Measurements from ENCODE around the gene SLC5A2. TPM values are rescaled to one million over a fixed set of nuclear protein-coding genes. Genes with fewer than 3 reads are reported as not detected.
A peak's percentile ranks its signal among the peaks of the same experiment; 100 is the strongest.

The SLC5A2 gene
- total and polyA plus RNA-seq, 2 of the 13 experiments (the other 11 are each of a cell fraction or from before 2014, with no cell fraction given): 0.24 to 0.97 TPM

DNA sequence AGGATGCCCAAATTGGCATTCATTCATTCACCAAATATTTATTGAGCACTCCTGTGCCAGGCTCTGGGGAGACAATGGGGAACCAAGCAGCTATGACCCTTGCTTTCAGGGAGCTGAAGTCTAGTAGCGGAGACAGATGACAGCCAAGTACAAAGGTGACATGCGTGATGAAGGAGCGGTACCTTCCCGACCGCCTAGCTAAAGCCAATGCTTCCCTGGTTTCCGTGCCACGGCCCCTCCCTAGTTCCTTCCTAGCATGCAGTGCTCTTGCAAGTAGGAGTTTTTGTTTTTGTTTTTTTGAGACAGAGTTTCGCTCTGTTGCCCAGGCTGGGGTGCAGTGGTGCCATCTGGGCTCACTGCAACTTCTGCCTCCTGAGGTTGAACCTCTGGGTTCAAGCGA is 3.2 kb upstream of the SLC5A2 start:
- Histone ChIP-seq H4K20me1 (ENCODE audit: insufficient read depth, low read length) (no peaks in the 10 kb centered on the region), H3K4me1 (ENCODE audit: insufficient read depth, low read length) (peaks cover 63% of the 10 kb centered on the region), H3K79me2 (ENCODE audit: insufficient read depth, low read length) (no peaks in the 10 kb centered on the region), H2AFZ (ENCODE audit: low read length) (no peak overlapping the region), H3K9me3 (ENCODE audit: low read length) (no peaks in the 10 kb centered on the region), H3K4me3 (replicated peaks in 1 of 3; ENCODE audit: insufficient read depth in 1 of 3, low read depth in 2 of 3, low read length in 3 of 3) (no peak overlapping the region), H3K9ac (ENCODE audit: insufficient read depth, low read depth, low read length) (no peak overlapping the region), H3K4me2 (ENCODE audit: low read depth, low read length) (no peak overlapping the region), H3K27me3 (ENCODE audit: control insufficient read depth in 1 of 2, insufficient read depth in 2 of 2, low read length in 2 of 2) (peaks cover 0 to 21% of the 10 kb centered on the region in 2 experiments; a peak in 4 of 5 replicates), H3K27ac (ENCODE audit: extremely low read length, insufficient read depth, low read length) (no peak overlapping the region), H3K36me3 (replicated peaks in 1 of 2; ENCODE audit: control insufficient read depth in 1 of 2, insufficient read depth in 2 of 2, low read length in 2 of 2) (no peaks in the 10 kb centered on the region)
- in situ Hi-C loops (cut with HindIII; ENCODE audit: extremely low pct_ligation_motif_present, low pct_unique_long_range_greater_than_20kb) (no loop called here), intact Hi-C loops (cut with micrococcal nuclease; ENCODE audit: unreplicated experiment) (loop anchor here (5.0 kb wide), 1 partner anchor 218 kb away; no protein-coding TSS in a partner anchor)
- no TSS peak for BruUV-seq (replicated peaks)
- POLR2A ChIA-PET: no interaction called here
- 65% methylated on average over 9 of the region's 9 CpGs for WGBS (ENCODE audit: low lambda C conversion rate)
- TF ChIP-seq ZBTB33 (CRISPR knock-in tag; IDR thresholded peaks at IDR 0.05) (peak; percentile 30; the same call in 1 of the 2 replicates), ZNF407 (CRISPR knock-in tag; IDR thresholded peaks at IDR 0.05; ENCODE audit: not compliant biosample characterization) (no peak)
- CTCF ChIA-PET (ENCODE audit: low intra/inter-chr PET ratio, low total read pairs): no interaction called here
- ATAC-seq: no peak
- FAIRE-seq: no peak
- no peak for DNase-seq (ENCODE audit: low spot score)
